GM04503 (cell line): ENCODE results near the gene CLMN.
A peak's percentile ranks its signal among the peaks of the same experiment; 100 is the strongest.

ENCODE experiments used
- DNase-seq: peaks from one replicate; pipeline ENCODE4 v3.0.0-alpha.2; 2012; ENCODE audit warnings: low read depth

The CLMN gene

GRCh38 chr14:95320078-95320895 is 579 bp upstream of the CLMN start:
- DNase-seq: no peak

GRCh38 chr14:95318399-95319311 is 1.1 kb downstream of the CLMN start:
- no peak for DNase-seq

GRCh38 chr14:95317817-95318343 is 1.8 kb downstream of the CLMN start:
- no peak for DNase-seq

GRCh38 chr14:95316821-95317220 is 2.9 kb downstream of the CLMN start:
- DNase-seq: no peak

GRCh38 chr14:95315579-95315978 is 4.1 kb downstream of the CLMN start:
- DNase-seq: no peak

- DNase-seq: no peak
Observed at GRCh38 chr14:95315156-95315555, 4.6 kb downstream of the CLMN start.

GRCh38 chr14:95314609-95315008 is 5.1 kb downstream of the CLMN start:
- DNase-seq: no peak

- peak; percentile 10 for DNase-seq
Observed at GRCh38 chr14:95313707-95314106, 6.0 kb downstream of the CLMN start.

GRCh38 chr14:95313190-95313589 is 6.5 kb downstream of the CLMN start:
- DNase-seq: no peak

GRCh38 chr14:95312311-95312710 is 7.4 kb downstream of the CLMN start:
- no peak for DNase-seq

GRCh38 chr14:95311752-95312151 is 8.0 kb downstream of the CLMN start:
- no peak for DNase-seq

- no peak for DNase-seq
Observed at GRCh38 chr14:95310635-95311380, 8.9 kb downstream of the CLMN start.

- DNase-seq: no peak
Observed at GRCh38 chr14:95309261-95310051, 10.3 kb downstream of the CLMN start.

- DNase-seq: no peak
Observed at GRCh38 chr14:95308073-95308472, 11.6 kb downstream of the CLMN start.

GRCh38 chr14:95307402-95308041 is 12.2 kb downstream of the CLMN start:
- DNase-seq: no peak

- DNase-seq: no peak
Observed at GRCh38 chr14:95305940-95306339, 13.8 kb downstream of the CLMN start.

- DNase-seq: no peak
Observed at GRCh38 chr14:95305145-95305544, 14.6 kb downstream of the CLMN start.

GRCh38 chr14:95304342-95304741 is 15.4 kb downstream of the CLMN start:
- no peak for DNase-seq

GRCh38 chr14:95303552-95303951 is 16.2 kb downstream of the CLMN start:
- DNase-seq: no peak

- DNase-seq: no peak
Observed at GRCh38 chr14:95302667-95303506, 16.8 kb downstream of the CLMN start.
